Rectal smooth muscle tissue (tissue), 1 donor: ENCODE results near the gene SLC2A6.

Experiments used
- H3K27ac ChIP-seq: one replicate; pipeline ENCODE4 v1.7.0; 2013; ENCODE audit warnings: low read depth, low read length, inconsistent platforms
- H3K27me3 ChIP-seq: one replicate; pipeline ENCODE4 v1.7.0; 2013; ENCODE audit warnings: low read length; ENCODE audit not compliant: control insufficient read depth, insufficient read depth
- H3K36me3 ChIP-seq: one replicate; pipeline ENCODE4 v1.7.0; 2013; ENCODE audit warnings: low read length; ENCODE audit not compliant: control insufficient read depth, insufficient read depth
- H3K4me1 ChIP-seq: one replicate; pipeline ENCODE4 v1.7.0; 2013; ENCODE audit warnings: low read length; ENCODE audit not compliant: control insufficient read depth, insufficient read depth
- H3K4me3 ChIP-seq: one replicate; pipeline ENCODE4 v1.7.0; 2013; ENCODE audit warnings: low read length
- H3K9ac ChIP-seq: one replicate; pipeline ENCODE4 v1.7.0; 2013; ENCODE audit warnings: low read length

SLC2A6 gene

DNA sequence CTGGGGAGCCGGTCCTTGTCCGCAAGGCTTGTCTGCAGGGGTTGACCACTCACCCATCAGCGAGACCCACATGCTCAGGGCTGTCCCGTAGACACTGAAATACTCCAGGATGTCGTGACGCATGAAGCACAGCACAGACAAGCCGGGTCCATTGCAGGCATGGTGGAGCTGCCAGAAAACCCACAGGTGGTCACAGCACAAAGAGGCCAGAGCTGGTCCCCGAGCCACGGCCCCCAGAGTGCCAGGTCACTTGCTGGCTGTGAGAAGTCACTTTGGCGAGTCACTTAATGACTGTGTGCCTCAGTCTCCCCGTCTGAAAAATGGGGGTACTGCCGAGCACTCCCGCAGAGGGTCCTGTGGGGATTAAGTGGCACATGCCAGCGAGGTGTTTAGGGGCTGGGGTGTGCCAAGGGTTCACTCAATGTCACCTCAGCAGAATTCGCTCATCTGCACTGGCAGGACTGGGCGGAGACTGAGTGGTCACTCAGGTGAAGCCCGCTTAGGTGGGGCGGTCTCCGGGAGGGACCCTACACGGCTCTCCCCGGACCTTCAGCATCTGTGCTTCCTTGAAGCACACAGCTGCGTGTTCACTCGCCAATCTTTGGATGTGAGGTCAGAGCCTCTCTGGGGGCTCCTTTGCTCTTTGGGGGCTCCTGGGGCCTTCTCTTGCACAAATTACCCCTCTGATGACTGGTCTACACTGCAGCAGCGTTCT lies 41.4 kb upstream of the SLC2A6 start:
- no peaks in the 10 kb centered on the region for H3K27me3 ChIP-seq
- H3K36me3 ChIP-seq = no peaks in the 10 kb centered on the region
- no peak overlapping the region for H3K9ac ChIP-seq
- no peaks in the 10 kb centered on the region for H3K4me1 ChIP-seq
- no peak overlapping the region for H3K27ac ChIP-seq
- H3K4me3 ChIP-seq = no peak overlapping the region

DNA sequence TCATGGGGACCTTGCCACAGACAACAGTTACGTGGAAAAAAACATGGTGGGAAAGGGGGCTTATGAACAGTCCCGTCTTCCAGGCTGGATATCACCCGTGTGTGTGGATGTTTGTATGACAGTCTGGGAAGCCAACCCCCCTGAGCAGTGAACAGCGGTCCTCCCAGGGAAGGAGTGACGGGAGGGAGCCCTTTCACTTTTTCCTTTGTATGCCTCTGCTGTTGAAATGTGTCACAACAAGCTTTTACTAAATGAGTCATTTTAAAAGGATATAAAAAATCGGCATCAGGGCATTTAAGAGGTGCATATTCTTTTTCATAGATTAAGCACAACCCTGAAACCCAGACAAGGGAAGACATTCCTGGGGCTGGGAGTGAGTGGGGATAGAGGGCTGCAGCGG lies 40.8 kb upstream of the SLC2A6 start:
- H3K27ac ChIP-seq = no peak overlapping the region
- no peaks in the 10 kb centered on the region for H3K27me3 ChIP-seq
- H3K9ac ChIP-seq = no peak overlapping the region
- no peak overlapping the region for H3K4me3 ChIP-seq
- no peaks in the 10 kb centered on the region for H3K36me3 ChIP-seq
- H3K4me1 ChIP-seq = no peaks in the 10 kb centered on the region

DNA sequence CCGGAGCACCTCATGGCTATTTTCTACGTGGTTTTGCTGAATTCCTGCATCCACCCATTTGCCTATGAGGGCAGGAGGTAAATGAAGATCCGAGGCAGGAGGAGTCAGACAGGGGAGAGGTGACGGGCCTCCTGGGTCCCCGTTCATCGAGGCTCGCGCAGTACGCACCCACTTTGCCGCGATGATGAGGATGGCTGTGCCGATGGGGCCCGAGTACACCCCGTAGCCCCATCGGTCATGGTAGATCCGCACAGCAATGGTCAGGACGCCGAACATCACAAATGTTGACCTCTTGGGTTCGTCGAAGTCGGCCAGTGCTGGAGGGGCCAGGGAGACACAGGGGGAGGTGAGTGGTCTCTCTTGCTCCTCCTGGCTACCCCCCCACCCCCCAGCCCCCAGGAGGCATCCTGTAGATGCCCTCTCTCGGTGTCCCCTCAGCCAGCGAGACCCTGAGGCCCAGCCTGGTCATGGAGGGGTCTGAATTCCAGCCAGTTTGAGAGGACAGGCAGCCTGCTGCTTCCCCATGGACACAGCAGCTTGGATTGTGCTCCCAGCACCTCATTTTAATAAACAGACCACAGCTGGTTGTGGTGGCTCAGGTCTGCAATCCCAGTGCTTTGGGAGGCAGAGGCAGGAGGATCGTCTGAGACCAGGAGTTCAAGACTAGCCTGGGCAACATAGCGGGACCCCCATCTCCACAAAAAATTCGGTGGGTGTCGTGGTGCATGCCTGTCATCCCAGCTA lies 40.0 kb upstream of the SLC2A6 start:
- Histone ChIP-seq H3K9ac (no peak overlapping the region), H3K27ac (no peak overlapping the region), H3K27me3 (no peaks in the 10 kb centered on the region), H3K4me1 (no peaks in the 10 kb centered on the region), H3K4me3 (no peak overlapping the region), H3K36me3 (no peaks in the 10 kb centered on the region)

DNA sequence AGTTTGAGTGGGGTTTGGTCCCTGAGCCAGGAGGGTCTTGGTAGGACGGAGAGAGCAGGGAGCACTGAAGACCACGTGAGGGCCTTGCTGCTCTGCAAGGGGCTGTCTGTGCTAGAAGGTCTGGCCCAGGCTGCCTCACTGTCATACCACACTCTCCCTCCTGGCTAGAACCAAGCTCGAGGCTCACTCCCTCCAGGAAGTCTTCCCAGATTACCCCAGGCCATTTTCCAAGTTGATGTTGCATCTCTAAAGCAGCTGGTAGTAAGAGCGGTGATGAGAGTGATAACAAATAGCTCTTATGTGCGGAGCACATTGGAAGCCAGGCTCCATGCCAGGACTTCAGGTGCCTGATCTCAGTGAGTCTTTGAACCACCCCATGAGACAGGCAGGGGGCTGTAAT lies 39.3 kb upstream of the SLC2A6 start:
- no peaks in the 10 kb centered on the region for H3K4me1 ChIP-seq
- no peak overlapping the region for H3K4me3 ChIP-seq
- H3K27me3 ChIP-seq = no peaks in the 10 kb centered on the region
- no peaks in the 10 kb centered on the region for H3K36me3 ChIP-seq
- H3K9ac ChIP-seq = no peak overlapping the region
- no peak overlapping the region for H3K27ac ChIP-seq

DNA sequence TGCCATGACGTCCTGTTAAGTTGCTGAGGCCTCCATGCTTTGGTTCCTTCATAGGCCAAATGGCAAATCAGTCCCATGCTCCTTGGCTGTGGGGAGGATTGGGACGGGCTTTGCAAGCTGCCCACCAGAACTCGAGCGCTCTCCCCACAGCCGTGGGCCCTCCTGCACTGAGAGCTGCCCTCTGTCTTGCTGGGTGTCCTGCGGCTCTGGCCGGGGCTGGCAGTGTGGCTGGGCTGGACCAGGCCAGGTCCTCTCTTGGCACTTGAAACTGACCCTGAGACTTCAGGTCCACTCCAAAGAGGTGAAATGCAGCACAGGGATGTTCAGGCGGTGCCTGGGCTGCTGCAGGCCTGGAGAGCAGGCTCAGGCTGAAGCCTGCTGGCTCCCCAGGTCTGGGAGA lies 38.8 kb upstream of the SLC2A6 start:
- Histone ChIP-seq H3K27ac (no peak overlapping the region), H3K4me3 (no peak overlapping the region), H3K36me3 (no peaks in the 10 kb centered on the region), H3K27me3 (no peaks in the 10 kb centered on the region), H3K4me1 (no peaks in the 10 kb centered on the region), H3K9ac (no peak overlapping the region)

DNA sequence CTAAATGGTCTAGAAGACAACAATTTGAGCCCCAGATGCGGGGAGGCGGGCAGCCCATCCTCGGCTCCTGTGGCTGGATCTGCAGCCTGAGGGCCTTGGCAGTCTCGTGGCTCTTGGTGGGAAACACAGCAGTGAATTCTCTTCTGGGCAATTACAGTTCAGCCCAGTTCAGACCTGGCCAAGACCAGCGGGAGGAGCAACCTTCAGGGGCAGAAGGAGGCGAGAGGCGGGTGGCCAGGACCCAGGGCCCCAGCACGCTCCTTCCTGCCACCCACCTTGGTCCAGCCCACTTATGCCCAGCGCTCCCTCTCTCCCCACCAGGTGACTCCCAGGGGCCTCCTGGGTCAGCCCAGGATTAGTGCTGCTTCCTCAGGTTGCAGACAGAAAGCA lies 38.1 kb upstream of the SLC2A6 start:
- Histone ChIP-seq H3K4me3 (no peak overlapping the region), H3K27me3 (no peaks in the 10 kb centered on the region), H3K9ac (no peak overlapping the region), H3K4me1 (no peaks in the 10 kb centered on the region), H3K27ac (no peak overlapping the region), H3K36me3 (no peaks in the 10 kb centered on the region)

DNA sequence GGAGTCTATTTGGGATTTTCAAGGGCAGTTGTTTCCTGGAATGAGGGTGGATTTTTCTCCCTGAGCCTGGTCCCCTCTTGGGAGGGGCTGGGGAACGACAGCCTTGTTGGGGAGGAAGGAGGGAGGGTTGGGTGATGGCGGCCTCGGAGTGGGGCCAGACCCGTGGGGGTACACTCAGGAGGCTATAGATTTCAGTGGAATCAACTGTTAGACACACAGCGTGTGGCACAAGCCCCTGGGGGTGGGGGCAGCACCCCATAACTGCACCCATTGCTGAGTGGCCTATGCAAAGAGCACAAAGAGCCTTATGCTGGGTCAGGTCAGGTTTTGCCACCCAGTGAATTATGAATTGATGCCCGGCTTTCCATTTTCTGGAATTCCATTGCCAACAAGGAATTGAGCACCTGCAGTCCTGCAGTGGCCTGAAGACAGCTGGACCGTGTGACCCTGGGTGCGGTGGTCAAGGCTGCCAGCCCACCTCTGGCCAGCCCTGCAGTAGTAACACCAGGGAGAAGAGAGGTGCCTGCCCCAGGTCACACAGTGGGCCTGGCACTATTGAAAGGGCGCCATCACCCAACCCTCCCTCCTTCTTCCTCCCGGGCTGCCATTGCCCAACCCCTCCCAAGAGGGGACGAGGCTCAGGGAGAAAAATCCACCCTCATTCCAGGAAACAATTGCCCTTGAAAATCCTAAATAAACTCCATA lies 37.5 kb upstream of the SLC2A6 start:
- H3K27ac ChIP-seq = no peak overlapping the region
- no peaks in the 10 kb centered on the region for H3K27me3 ChIP-seq
- no peaks in the 10 kb centered on the region for H3K4me1 ChIP-seq
- H3K9ac ChIP-seq = no peak overlapping the region
- H3K4me3 ChIP-seq = no peak overlapping the region
- no peaks in the 10 kb centered on the region for H3K36me3 ChIP-seq

DNA sequence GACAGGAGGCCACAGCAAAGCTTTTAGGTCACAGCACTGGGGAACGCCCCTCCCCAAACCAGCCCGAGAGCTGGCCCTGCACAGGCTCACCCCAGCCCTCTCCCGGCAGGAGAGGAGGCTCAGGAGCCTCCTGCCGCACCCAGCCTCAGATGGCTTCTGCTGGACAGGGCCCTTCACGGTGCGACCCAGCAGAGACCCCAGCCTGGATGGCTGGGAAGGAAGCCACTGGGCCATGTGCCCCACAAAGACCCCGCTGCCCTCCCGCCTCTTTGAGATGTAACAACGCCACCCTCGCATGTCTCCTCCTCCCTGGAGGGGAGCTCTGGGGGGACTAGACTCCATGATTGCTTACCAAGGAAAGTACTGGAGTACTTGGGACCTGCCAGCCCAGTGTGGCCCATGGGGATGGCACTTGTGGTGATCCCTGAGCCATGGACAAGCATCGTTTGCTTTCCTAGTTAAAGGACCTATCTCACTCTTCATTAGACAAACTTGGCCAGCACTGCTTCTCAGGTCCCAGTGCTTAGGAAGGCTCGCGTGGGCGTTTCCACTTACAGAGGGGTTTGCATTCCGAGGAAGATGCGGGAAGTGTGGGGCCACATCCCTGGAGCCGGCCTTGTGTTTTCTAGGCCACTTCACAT lies 36.8 kb upstream of the SLC2A6 start:
- H3K9ac ChIP-seq = no peak overlapping the region
- no peak overlapping the region for H3K27ac ChIP-seq
- H3K27me3 ChIP-seq = no peaks in the 10 kb centered on the region
- no peaks in the 10 kb centered on the region for H3K4me1 ChIP-seq
- H3K4me3 ChIP-seq = no peak overlapping the region
- no peaks in the 10 kb centered on the region for H3K36me3 ChIP-seq

DNA sequence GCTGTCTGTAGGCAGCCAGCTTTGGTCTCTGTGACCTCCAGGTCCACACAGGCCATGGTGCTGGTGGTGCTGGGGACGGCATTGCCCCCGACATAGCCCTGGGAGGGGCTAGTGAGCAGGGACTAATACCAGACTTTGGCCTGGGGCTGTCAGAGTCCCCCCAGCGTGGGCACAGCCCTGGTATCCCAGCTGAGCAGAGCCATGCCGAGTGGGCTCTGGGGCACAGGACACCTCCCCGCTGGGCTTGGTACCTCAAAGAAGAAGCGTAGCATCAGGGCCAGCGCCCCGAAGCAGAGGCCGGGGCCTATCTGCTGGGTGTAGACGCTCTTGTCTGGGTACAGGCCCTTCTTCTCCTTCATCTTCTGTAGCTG lies 36.3 kb upstream of the SLC2A6 start:
- no peaks in the 10 kb centered on the region for H3K36me3 ChIP-seq
- H3K27me3 ChIP-seq = no peaks in the 10 kb centered on the region
- H3K27ac ChIP-seq = no peak overlapping the region
- H3K9ac ChIP-seq = no peak overlapping the region
- no peaks in the 10 kb centered on the region for H3K4me1 ChIP-seq
- no peak overlapping the region for H3K4me3 ChIP-seq

DNA sequence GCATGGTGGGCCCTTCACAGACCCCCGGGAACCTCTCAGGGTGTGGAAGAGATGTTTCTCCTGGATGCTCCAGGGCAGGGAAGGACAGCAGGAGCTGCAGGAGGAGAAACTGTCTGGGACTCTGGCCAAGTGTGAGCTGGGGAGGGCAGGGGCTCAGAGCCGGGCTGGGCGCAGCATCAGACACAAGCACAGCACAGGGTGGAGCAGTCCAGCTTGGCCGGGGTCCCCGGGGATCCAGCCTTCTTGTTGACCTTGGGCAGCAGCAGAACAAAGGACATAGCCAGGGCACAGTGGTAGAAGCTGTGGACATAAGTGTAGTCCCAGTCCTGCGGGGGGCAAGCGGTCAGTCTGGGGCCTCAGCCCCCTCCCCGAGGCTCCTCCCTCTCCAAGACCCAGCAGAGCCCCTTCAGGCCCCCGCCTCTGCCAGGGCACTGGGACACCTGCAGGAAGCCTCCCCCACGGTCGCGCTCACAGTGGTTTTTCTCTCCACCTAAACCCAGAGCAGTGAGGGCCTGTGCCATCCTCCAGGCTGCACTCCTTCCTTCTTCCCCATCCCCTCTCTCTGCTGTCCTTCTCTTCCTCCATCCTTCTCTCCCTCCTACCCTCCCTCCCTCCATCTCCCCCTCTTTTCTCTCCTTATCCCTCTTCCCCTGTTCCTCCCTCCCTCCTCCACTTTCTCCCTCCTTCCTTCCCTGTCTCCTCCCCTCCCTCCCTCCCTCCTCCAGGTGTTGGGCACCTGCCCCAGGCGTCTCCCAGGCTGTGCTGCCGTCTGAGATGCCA lies 35.8 kb upstream of the SLC2A6 start:
- no peaks in the 10 kb centered on the region for H3K36me3 ChIP-seq
- H3K9ac ChIP-seq = no peak overlapping the region
- no peaks in the 10 kb centered on the region for H3K4me1 ChIP-seq
- H3K4me3 ChIP-seq = no peak overlapping the region
- peaks cover 2% of the 10 kb centered on the region for H3K27me3 ChIP-seq
- H3K27ac ChIP-seq = no peak overlapping the region

DNA sequence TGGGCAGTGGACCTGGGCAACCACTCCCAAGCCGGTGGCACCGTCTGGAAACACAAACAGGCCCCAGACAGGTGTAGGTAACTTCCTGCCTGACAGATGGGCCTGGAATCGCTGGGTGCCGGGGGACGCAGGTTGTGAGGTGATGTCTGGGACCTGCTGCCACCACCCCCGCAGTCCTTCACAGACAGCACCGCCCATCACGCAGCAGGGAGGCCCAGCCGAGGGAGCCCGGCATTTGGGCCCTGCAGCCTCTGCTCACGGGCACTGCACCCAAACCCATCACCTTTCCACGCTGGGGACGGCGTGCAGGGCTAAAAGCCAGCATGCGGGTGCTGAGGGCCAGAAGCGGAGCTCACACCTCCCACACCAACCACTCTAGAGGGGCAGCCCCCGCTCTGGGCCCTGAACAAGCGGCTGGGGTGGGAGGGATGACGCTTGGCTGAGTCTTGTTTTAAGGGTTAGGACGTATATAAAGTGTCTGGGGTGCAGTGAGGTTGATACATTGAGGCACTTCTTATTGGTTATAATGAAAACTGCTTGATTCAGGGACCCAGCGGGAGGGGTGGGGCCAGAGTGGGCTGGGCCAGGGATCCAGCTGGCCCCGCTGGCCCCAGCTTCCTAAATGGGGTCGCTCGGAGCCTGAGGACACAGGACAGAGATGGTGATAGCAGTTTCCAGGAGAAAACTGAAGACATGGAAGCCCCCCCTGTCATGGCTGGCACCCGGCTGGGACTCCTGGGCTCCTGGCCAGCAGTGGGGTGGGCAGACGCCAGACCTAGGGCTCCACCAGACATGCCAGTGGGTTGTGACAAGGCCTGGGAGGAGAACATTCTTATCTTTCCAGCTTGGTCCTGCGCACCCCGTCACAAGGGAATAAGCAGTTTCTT lies 34.6 kb upstream of the SLC2A6 start:
- H3K27me3 ChIP-seq = peaks cover 4% of the 10 kb centered on the region
- no peaks in the 10 kb centered on the region for H3K4me1 ChIP-seq
- H3K4me3 ChIP-seq = no peak overlapping the region
- H3K36me3 ChIP-seq = no peaks in the 10 kb centered on the region
- no peak overlapping the region for H3K9ac ChIP-seq
- H3K27ac ChIP-seq = no peak overlapping the region
